T-helper 1 cell treated with Interleukin-12 subunit alpha and Interleukin-12 subunit beta and Interleukin-4 antibody, amounts not matched to agents 30 μg/mL and 1 μg/mL, for 36 hours (primary cell): ENCODE data around the gene RIPOR2.
"Not testable (repeated sequence)": the region's sequence is repeated elsewhere in the genome, so short reads cannot be mapped to it uniquely, and the experiment has no call there.

ENCODE experiments used
- H3K27ac Mint-ChIP-seq: one replicate; pipeline ENCODE4 v1.8.0; 2021; ENCODE audit warnings: mild to moderate bottlenecking, mixed read lengths
- H3K27me3 Mint-ChIP-seq: one replicate; pipeline ENCODE4 v1.8.0; 2021; ENCODE audit warnings: low read depth, mixed read lengths
- H3K36me3 Mint-ChIP-seq: one replicate; pipeline ENCODE4 v1.8.0; 2021; ENCODE audit warnings: low read depth, mixed read lengths
- H3K4me1 Mint-ChIP-seq: one replicate; pipeline ENCODE4 v1.8.0; 2021; ENCODE audit warnings: low read depth, mixed read lengths
- H3K4me3 Mint-ChIP-seq: one replicate; pipeline ENCODE4 v1.8.0; 2021; ENCODE audit warnings: mild to moderate bottlenecking, moderate library complexity, mixed read lengths
- H3K9me3 Mint-ChIP-seq: one replicate; pipeline ENCODE4 v1.8.0; 2021; ENCODE audit warnings: mixed read lengths

The RIPOR2 gene

GRCh38 chr6:24897186-24897585 is 38.6 kb downstream of the RIPOR2 start:
- no peak overlapping the region for H3K4me3 Mint-ChIP-seq
- peaks cover 55% of the 10 kb centered on the region for H3K36me3 Mint-ChIP-seq
- no peaks in the 10 kb centered on the region for H3K9me3 Mint-ChIP-seq
- no peaks in the 10 kb centered on the region for H3K27me3 Mint-ChIP-seq
- H3K27ac Mint-ChIP-seq: no peak overlapping the region
- H3K4me1 Mint-ChIP-seq: peaks cover 59% of the 10 kb centered on the region

GRCh38 chr6:24893342-24893850 is 42.4 kb downstream of the RIPOR2 start:
- no peaks in the 10 kb centered on the region for H3K9me3 Mint-ChIP-seq
- peaks cover 37% of the 10 kb centered on the region for H3K36me3 Mint-ChIP-seq
- no peak overlapping the region for H3K4me3 Mint-ChIP-seq
- peaks cover 47% of the 10 kb centered on the region for H3K4me1 Mint-ChIP-seq
- no peaks in the 10 kb centered on the region for H3K27me3 Mint-ChIP-seq
- peak overlapping the region; percentile 31 for H3K27ac Mint-ChIP-seq

- Mint-ChIP-seq H3K4me3 (no peak overlapping the region), H3K4me1 (peaks cover 64% of the 10 kb centered on the region), H3K27me3 (no peaks in the 10 kb centered on the region), H3K36me3 (peaks cover 46% of the 10 kb centered on the region), H3K9me3 (no peaks in the 10 kb centered on the region), H3K27ac (peak overlapping the region; percentile 47)
Observed at GRCh38 chr6:24891004-24891403, 44.8 kb downstream of the RIPOR2 start.

GRCh38 chr6:24890471-24890870 is 45.3 kb downstream of the RIPOR2 start:
- Mint-ChIP-seq H3K27me3 (no peaks in the 10 kb centered on the region), H3K27ac (peak overlapping the region; percentile 47), H3K36me3 (peaks cover 48% of the 10 kb centered on the region), H3K9me3 (no peaks in the 10 kb centered on the region), H3K4me1 (peaks cover 66% of the 10 kb centered on the region), H3K4me3 (no peak overlapping the region)

GRCh38 chr6:24888715-24889370 is 46.9 kb downstream of the RIPOR2 start:
- Mint-ChIP-seq H3K4me3 (no peak overlapping the region), H3K4me1 (peaks cover 65% of the 10 kb centered on the region), H3K27me3 (no peaks in the 10 kb centered on the region), H3K9me3 (no peaks in the 10 kb centered on the region), H3K27ac (peak overlapping the region; percentile 69), H3K36me3 (peaks cover 42% of the 10 kb centered on the region)

GRCh38 chr6:24887545-24888140 is 48.1 kb downstream of the RIPOR2 start:
- H3K4me3 Mint-ChIP-seq: no peak overlapping the region
- peaks cover 69% of the 10 kb centered on the region for H3K4me1 Mint-ChIP-seq
- peaks cover 35% of the 10 kb centered on the region for H3K36me3 Mint-ChIP-seq
- H3K27ac Mint-ChIP-seq: no peak overlapping the region
- H3K9me3 Mint-ChIP-seq: no peaks in the 10 kb centered on the region
- H3K27me3 Mint-ChIP-seq: no peaks in the 10 kb centered on the region

GRCh38 chr6:24883618-24884017 is 52.1 kb downstream of the RIPOR2 start:
- H3K27me3 Mint-ChIP-seq: no peaks in the 10 kb centered on the region
- no peak overlapping the region for H3K4me3 Mint-ChIP-seq
- H3K27ac Mint-ChIP-seq: peak overlapping the region; percentile 90
- peaks cover 66% of the 10 kb centered on the region for H3K4me1 Mint-ChIP-seq
- H3K9me3 Mint-ChIP-seq: no peaks in the 10 kb centered on the region
- H3K36me3 Mint-ChIP-seq: peaks cover 54% of the 10 kb centered on the region

- H3K27me3 Mint-ChIP-seq: no peaks in the 10 kb centered on the region
- peaks cover 56% of the 10 kb centered on the region for H3K36me3 Mint-ChIP-seq
- H3K4me1 Mint-ChIP-seq: peaks cover 65% of the 10 kb centered on the region
- peak overlapping the region; percentile 90 for H3K27ac Mint-ChIP-seq
- peak overlapping the region; percentile 73 for H3K4me3 Mint-ChIP-seq
- no peaks in the 10 kb centered on the region for H3K9me3 Mint-ChIP-seq
Observed at GRCh38 chr6:24882835-24883555, 52.8 kb downstream of the RIPOR2 start.

GRCh38 chr6:24882295-24882694 is 53.5 kb downstream of the RIPOR2 start:
- peak overlapping the region; percentile 30 for H3K4me3 Mint-ChIP-seq
- H3K9me3 Mint-ChIP-seq: peaks cover 4% of the 10 kb centered on the region
- H3K27ac Mint-ChIP-seq: no peak overlapping the region
- H3K27me3 Mint-ChIP-seq: no peaks in the 10 kb centered on the region
- peaks cover 59% of the 10 kb centered on the region for H3K36me3 Mint-ChIP-seq
- H3K4me1 Mint-ChIP-seq: peaks cover 61% of the 10 kb centered on the region

GRCh38 chr6:24881376-24881775 is 54.4 kb downstream of the RIPOR2 start:
- no peaks in the 10 kb centered on the region for H3K27me3 Mint-ChIP-seq
- H3K27ac Mint-ChIP-seq: no peak overlapping the region
- peaks cover 60% of the 10 kb centered on the region for H3K4me1 Mint-ChIP-seq
- H3K36me3 Mint-ChIP-seq: peaks cover 61% of the 10 kb centered on the region
- H3K9me3 Mint-ChIP-seq: peaks cover 4% of the 10 kb centered on the region
- no peak overlapping the region for H3K4me3 Mint-ChIP-seq

GRCh38 chr6:24880451-24880850 is 55.3 kb downstream of the RIPOR2 start:
- no peak overlapping the region for H3K27ac Mint-ChIP-seq
- H3K4me3 Mint-ChIP-seq: no peak overlapping the region
- H3K36me3 Mint-ChIP-seq: peaks cover 63% of the 10 kb centered on the region
- H3K27me3 Mint-ChIP-seq: no peaks in the 10 kb centered on the region
- H3K9me3 Mint-ChIP-seq: peaks cover 4% of the 10 kb centered on the region
- peaks cover 58% of the 10 kb centered on the region for H3K4me1 Mint-ChIP-seq

GRCh38 chr6:24879351-24879750 is 56.4 kb downstream of the RIPOR2 start:
- Mint-ChIP-seq H3K4me1 (peaks cover 56% of the 10 kb centered on the region), H3K27me3 (no peaks in the 10 kb centered on the region), H3K9me3 (peaks cover 4% of the 10 kb centered on the region), H3K4me3 (no peak overlapping the region), H3K36me3 (peaks cover 70% of the 10 kb centered on the region), H3K27ac (no peak overlapping the region)

GRCh38 chr6:24877747-24878146 is 58.0 kb downstream of the RIPOR2 start:
- not testable (repeated sequence) for H3K9me3 Mint-ChIP-seq, H3K27ac Mint-ChIP-seq, H3K27me3 Mint-ChIP-seq, H3K4me3 Mint-ChIP-seq
- Mint-ChIP-seq H3K4me1 (peaks cover 43% of the 10 kb centered on the region), H3K36me3 (peaks cover 79% of the 10 kb centered on the region)

GRCh38 chr6:24876499-24877465 is 59.0 kb downstream of the RIPOR2 start:
- Mint-ChIP-seq H3K27ac (no peak overlapping the region), H3K36me3 (peaks cover 79% of the 10 kb centered on the region), H3K9me3 (peaks cover 4% of the 10 kb centered on the region), H3K4me3 (no peak overlapping the region), H3K4me1 (peaks cover 33% of the 10 kb centered on the region), H3K27me3 (no peaks in the 10 kb centered on the region)
